Activated T-cell treated with anti-CD3 and anti-CD28 coated beads for 1 hour (primary cell): Measurements from ENCODE around the gene MAPK8IP3.
A peak's percentile ranks its signal among the peaks of the same experiment; 100 is the strongest.

Experiments used
- DNase-seq: peaks from one replicate; pipeline ENCODE4 v3.0.0-alpha.2; 2020; ENCODE audit warnings: low read depth

MAPK8IP3 gene

GRCh38 chr16:1774448-1774780, 68.4 kb downstream of the MAPK8IP3 start:
- no peak for DNase-seq

- DNase-seq, result no peak
These were observed 69.2 kb downstream of the MAPK8IP3 start for GRCh38 chr16:1775006-1775845.

GRCh38 chr16:1775846-1776671, 70.1 kb downstream of the MAPK8IP3 start:
- no peak for DNase-seq

- DNase-seq, result no peak
These were observed 70.6 kb downstream of the MAPK8IP3 start for GRCh38 chr16:1776672-1776955.

GRCh38 chr16:1776991-1777374, 71.0 kb downstream of the MAPK8IP3 start:
- DNase-seq, result no peak

GRCh38 chr16:1777375-1778199, 71.6 kb downstream of the MAPK8IP3 start:
- no peak for DNase-seq

GRCh38 chr16:1778200-1779179, 72.5 kb downstream of the MAPK8IP3 start:
- DNase-seq, result no peak

- no peak for DNase-seq
These were observed 73.3 kb downstream of the MAPK8IP3 start for GRCh38 chr16:1779234-1779701.

- no peak for DNase-seq
These were observed 74.0 kb downstream of the MAPK8IP3 start for GRCh38 chr16:1779741-1780676.

GRCh38 chr16:1780677-1781072, 74.7 kb downstream of the MAPK8IP3 start:
- no peak for DNase-seq

- no peak for DNase-seq
These were observed 75.3 kb downstream of the MAPK8IP3 start for GRCh38 chr16:1781254-1781653.

GRCh38 chr16:1781758-1782407, 75.9 kb downstream of the MAPK8IP3 start:
- peak; percentile 18 for DNase-seq

- peak; percentile 91 for DNase-seq
These were observed 76.6 kb downstream of the MAPK8IP3 start, which contains the start of the genes NUBP2 and SPSB3 for GRCh38 chr16:1782408-1783264. Gene NUBP2, plus strand, starts transcription at chr16:1782960. Its CDS starts 61 bp downstream, at chr16:1783021. Gene SPSB3, minus strand, starts transcription at chr16:1782571. Its CDS starts 1,088 bp downstream, at chr16:1781483.

- no peak for DNase-seq
These were observed 79.2 kb downstream of the MAPK8IP3 start for GRCh38 chr16:1784977-1785845.

- no peak for DNase-seq
These were observed 79.8 kb downstream of the MAPK8IP3 start for GRCh38 chr16:1785846-1786170.

- no peak for DNase-seq
These were observed 80.5 kb downstream of the MAPK8IP3 start for GRCh38 chr16:1786242-1787055.

- no peak for DNase-seq
These were observed 81.0 kb downstream of the MAPK8IP3 start for GRCh38 chr16:1787056-1787321.
